ENCODE measurements around the gene CARMIL1. TPM values are rescaled to one million over a fixed set of nuclear protein-coding genes. Genes with fewer than 3 reads are reported as not detected.

The CARMIL1 gene
- total RNA-seq, 1 donor = 38.7 TPM

DNA sequence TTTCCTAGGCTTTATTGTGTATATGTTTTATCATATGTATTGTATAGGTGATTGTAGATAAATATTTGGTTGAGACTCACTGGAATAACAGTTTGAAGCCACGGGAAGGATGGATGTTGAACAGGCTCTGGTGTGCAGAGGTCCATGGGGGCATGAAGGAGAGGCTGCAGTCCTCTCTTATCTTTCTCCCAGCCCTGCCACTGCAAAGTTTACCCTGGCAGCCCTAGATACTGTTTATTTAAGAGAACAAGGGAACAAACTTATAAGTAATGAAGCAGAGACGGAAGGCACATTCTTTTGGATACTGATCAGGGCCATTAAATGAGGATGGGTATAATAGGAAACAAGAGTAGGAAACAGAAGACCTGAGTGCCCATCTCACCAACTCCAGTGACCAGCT, 269.3 kb downstream of the CARMIL1 start:
- H3K4me3 ChIP-seq (ENCODE audit: low read depth, low read length) = no peak overlapping the region
- TF ChIP-seq, protein P1, sequence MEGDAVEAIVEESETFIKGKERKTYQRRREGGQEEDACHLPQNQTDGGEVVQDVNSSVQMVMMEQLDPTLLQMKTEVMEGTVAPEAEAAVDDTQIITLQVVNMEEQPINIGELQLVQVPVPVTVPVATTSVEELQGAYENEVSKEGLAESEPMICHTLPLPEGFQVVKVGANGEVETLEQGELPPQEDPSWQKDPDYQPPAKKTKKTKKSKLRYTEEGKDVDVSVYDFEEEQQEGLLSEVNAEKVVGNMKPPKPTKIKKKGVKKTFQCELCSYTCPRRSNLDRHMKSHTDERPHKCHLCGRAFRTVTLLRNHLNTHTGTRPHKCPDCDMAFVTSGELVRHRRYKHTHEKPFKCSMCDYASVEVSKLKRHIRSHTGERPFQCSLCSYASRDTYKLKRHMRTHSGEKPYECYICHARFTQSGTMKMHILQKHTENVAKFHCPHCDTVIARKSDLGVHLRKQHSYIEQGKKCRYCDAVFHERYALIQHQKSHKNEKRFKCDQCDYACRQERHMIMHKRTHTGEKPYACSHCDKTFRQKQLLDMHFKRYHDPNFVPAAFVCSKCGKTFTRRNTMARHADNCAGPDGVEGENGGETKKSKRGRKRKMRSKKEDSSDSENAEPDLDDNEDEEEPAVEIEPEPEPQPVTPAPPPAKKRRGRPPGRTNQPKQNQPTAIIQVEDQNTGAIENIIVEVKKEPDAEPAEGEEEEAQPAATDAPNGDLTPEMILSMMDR (IDR thresholded peaks at IDR 0.05; ENCODE audit: insufficient read depth, low read length) = no peak
- DNase-seq (ENCODE audit: low read depth) = no peak

DNA sequence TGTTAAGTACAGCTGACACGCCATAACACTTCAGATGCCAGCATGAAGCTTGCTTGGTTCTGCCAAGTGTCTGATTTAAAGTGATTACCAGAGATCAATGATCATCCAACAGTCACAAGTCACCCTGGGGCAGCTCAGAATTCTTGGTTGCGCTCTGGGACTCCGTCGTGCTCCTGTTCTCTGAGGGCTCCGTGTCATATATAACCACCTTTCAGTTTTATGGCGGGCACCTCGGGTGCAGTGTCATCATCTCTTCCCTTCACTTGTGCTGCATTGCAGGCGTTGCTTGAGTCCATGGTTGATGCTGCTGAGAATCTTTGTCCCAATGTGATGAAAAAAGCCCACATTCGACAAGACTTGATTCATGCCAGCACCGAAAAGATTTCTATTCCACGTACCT, 271.5 kb downstream of the CARMIL1 start:
- no peak for DNase-seq (ENCODE audit: low read depth)
- TF ChIP-seq, protein P1 (IDR thresholded peaks at IDR 0.05; ENCODE audit: insufficient read depth, low read length) = no peak
- no peak overlapping the region for H3K4me3 ChIP-seq (ENCODE audit: low read depth, low read length)

DNA sequence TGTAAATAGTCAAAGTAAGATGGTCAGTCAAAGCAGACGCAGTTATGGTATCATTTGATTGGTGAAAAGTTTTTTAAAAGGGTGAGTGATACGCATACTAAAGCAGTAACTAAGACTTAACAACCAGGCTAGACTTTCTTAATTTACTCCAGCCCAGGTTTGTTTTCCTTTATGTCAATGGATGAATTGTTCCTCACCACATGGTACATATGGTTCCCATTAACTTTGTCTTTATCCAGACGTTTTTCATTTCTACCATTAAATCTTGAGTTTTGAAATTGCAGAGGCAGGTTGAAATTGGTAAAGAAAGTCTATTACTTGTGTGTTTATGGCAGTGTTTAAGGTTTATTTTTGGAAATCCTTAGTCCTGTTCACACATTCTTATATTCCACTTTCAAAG, 274.3 kb downstream of the CARMIL1 start:
- DNase-seq (ENCODE audit: low read depth) = peak; percentile 27

GRCh38 chr6:25555188-25555587, 276.0 kb downstream of the CARMIL1 start:
- TF ChIP-seq, protein P1 (IDR thresholded peaks at IDR 0.05; ENCODE audit: insufficient read depth, low read length) = no peak
- DNase-seq (ENCODE audit: low read depth) = no peak
- H3K4me3 ChIP-seq (ENCODE audit: low read depth, low read length) = no peak overlapping the region

More for the DNA sequence above, 274.3 kb downstream of the CARMIL1 start:
- TF ChIP-seq, protein P1 (IDR thresholded peaks at IDR 0.05; ENCODE audit: insufficient read depth, low read length) = no peak
- H3K4me3 ChIP-seq (ENCODE audit: low read depth, low read length) = no peak overlapping the region

- no peak overlapping the region for H3K4me3 ChIP-seq (ENCODE audit: low read depth, low read length)
- TF ChIP-seq, protein P1 (IDR thresholded peaks at IDR 0.05; ENCODE audit: insufficient read depth, low read length) = peak; percentile 90
- DNase-seq (ENCODE audit: low read depth) = peak; percentile 85
Measured at GRCh38 chr6:25556516-25556915, 277.3 kb downstream of the CARMIL1 start.

GRCh38 chr6:25558155-25558817, 279.1 kb downstream of the CARMIL1 start:
- no peak overlapping the region for H3K4me3 ChIP-seq (ENCODE audit: low read depth, low read length)
- no peak for DNase-seq (ENCODE audit: low read depth)
- TF ChIP-seq, protein P1 (IDR thresholded peaks at IDR 0.05; ENCODE audit: insufficient read depth, low read length) = no peak

DNA sequence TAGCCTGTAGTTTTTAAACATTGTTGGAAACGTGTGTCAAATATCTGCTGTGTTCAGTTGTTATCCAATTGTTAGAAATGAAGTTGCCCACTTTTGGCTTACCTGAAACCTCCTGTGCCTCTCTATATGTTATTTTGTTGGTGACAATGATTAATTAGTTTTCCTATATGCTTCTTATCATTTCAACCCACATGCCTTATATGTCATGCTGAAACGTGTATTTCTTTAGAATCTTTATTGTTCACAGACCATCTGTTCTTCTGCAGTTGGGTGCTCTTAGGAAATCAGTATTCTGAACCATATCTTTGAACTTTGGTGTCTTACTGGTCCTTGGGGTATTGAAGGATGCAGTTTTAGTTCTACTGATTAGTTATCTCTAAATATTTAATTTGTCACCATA, 281.7 kb downstream of the CARMIL1 start:
- no peak overlapping the region for H3K4me3 ChIP-seq (ENCODE audit: low read depth, low read length)
- DNase-seq (ENCODE audit: low read depth) = no peak
- TF ChIP-seq, protein P1 (IDR thresholded peaks at IDR 0.05; ENCODE audit: insufficient read depth, low read length) = no peak
